GM18511 (cell line): ENCODE results near the gene ZNF837.
"Not testable (repeated sequence)": the region's sequence is repeated elsewhere in the genome, so short reads cannot be mapped to it uniquely, and the experiment has no call there.

Experiments
- ATAC-seq: cut with Tn5 transposase; IDR thresholded peaks from one replicate; pipeline ENCODE4 v1.9.1; 2021; ENCODE audit warnings: mild to moderate bottlenecking, moderate library complexity; ENCODE audit not compliant: unreplicated experiment

ZNF837 gene

DNA sequence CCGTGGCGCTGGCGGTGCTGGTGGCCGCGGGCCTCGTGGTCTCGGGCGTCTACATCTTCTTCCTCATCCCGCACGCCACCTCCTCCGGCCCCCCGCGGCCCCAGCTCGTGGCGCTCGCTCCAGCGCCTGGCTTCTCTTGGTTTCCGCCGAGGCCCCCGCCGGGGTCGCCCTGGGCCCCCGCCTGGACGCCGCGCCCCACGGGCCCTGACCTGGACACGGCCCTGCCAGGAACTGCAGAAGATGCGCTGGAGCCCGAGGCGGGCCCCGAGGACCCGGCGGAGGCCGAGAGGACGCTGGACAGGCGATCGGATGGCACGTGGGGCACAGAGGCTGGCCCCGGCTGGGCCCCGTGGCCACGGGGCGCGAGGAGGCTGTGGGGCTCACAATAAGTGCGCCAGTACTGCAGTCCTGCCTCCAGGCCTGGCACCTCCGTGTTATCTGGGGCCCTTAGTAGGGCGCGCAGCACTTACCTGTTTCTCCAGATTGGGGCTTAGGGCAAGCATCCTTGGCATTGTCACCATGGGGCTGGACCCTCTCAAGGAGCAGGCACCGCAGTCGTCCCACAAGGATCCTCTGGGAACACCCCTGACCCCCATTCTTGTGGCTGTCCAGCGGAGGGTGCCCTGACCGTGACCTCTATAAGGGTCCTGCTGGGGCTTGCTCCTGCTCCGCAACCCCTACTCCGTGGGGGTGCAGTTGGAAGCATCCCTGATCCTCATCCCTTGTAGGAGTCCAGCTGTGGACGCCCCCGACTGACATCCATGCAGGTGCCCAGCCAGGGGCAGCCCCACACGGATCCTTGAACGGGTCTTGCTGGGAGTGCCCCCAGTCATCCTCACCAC is 16.1 kb upstream of the ZNF837 start:
- ATAC-seq: no peak

DNA sequence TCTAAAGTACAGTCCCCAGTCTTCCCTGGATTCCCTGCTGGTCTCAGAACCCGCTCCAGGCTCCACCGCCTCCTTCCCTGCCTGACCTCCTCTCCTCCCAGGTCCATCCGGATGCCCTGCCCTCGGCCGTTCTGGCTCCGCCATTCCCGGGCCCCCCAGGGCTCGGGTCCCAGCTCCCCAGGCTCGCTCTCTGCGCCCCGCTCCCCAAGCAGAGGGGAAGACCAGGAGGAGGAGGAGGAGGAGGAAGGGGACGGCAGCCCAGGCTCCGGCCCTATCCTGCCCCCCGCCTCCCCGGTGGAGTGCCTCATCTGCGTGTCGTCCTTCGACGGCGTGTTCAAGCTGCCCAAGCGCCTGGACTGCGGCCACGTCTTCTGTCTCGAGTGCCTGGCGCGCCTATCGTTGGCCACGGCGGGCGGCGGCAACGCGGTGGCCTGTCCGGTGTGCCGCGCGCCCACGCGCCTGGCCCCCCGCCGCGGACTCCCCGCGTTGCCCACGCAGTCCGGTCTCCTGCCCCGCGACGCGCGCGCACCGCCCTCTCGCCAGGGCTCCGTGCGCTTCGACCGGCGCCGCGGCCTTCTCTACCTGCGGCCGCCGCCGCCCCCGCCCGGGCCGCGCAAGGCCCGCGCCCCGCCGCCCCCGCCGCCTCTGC is 15.3 kb upstream of the ZNF837 start:
- no peak for ATAC-seq

DNA sequence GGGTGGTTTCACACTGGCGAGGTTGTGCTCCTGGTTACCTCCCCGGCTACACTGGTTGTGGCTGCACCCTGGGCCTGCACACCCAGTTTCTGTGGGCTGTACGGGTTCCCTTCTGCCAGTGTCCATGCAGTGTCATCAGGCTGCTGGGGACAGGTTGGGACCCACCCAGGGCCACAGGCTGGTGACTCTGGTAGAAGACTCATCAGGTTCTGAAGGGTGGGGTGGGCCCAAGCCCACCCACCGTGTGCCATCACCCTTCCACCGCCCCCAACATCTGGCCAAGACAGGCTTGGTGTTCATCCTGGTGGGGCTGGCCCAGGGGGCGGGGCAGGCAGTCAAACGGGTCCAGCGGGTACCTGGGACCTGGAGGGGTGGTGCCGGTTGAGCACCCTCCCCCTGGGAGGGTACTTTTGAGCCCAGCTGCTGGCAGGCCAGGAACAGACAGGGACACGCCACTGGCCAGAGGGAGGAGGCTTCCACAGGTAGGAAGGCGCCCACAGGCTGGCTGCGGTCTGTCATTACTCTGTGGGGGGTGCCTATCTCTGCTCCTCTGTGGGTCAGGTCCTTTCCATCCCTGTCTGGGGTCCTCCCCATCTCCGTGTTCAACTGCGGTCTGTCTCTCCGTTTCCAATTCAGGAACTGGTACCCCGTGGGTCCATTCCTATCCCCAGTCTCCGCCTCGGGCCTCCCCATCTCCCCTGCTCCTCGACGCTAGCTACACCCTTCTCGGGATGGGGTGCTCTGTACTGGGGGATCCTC is 14.6 kb upstream of the ZNF837 start, which contains the start of gene RNF225:
RNF225 (plus strand) TSS at position 437 of the 759 bp plus-strand sequence. CDS start 434 bp downstream, outside the sequence.
- no peak for ATAC-seq

DNA sequence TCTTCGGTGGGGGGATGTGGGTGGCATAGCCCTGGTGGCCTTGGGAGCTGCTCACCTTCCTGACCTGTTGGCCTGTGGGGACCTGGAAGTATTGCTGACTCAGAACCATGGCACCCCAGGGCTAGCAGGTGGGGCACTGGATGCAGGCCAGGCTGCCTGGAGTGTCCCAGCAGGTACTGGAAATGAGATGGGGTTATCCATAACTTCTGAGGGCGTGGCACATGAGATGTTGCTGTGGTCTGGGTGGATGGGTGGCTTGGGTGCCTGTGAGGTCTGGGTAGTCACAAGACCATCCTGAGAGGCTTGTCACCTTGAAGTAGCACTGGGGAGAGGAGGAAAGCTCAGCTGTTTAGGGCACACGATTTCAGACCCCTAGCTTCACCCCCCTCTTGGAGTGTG is 14.0 kb upstream of the ZNF837 start:
- no peak for ATAC-seq

DNA sequence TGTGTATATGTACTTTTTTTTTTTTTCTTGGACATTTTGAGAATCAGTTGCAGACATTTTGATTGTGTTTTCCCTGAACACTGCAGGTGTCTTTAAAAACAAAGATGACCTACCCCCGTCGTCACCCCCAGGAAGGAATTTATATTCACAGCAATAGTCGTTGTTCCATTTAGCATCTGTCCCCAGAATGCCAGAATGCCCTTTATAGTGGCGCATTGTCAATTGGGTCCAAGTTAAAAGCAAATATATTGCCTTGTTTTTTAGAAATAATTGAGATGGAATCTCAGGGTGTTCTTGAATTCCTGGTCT is 12.8 kb upstream of the ZNF837 start:
- ATAC-seq: no peak

DNA sequence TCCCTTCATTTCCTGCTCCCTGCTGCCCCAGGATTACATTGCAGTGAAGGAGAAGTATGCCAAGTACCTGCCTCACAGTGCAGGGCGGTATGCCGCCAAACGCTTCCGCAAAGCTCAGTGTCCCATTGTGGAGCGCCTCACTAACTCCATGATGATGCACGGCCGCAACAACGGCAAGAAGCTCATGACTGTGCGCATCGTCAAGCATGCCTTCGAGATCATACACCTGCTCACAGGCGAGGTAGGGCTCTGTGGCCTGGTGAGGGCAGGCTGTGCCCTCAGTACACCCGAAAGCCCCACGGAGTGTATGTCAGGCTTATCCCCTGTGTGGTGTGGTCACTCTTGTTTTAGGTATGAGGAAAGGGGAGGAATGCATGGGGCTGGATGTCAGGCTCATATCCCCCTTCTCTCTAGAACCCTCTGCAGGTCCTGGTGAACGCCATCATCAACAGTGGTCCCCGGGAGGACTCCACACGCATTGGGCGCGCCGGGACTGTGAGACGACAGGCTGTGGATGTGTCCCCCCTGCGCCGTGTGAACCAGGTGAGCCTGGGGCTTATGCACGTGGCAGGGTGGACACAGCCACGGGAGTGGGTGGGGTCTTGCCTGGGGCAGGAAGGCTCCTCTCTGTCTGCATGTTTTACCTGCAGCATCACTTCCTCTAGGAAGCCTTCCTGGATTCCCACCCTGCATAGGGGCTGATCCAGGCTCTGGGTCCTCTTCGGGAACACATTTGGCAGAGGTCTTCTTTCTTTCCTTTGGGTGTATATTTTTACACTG is 12.3 kb upstream of the ZNF837 start:
- ATAC-seq: no peak

DNA sequence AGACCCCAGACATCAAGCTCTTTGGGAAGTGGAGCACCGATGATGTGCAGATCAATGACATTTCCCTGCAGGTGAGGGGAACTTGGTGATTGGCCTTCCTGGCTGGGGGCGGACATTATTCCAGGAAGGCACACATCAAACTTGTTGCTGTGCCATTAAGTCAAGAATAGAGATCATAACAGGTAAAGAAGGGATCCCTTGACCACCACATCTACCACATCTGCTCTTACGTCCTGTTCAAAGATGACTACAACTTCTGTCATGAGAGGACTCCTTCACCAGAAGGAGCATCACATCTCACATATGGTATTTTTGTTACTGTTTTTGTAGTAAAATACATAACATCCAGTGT is 7.3 kb upstream of the ZNF837 start:
- ATAC-seq: no peak

DNA sequence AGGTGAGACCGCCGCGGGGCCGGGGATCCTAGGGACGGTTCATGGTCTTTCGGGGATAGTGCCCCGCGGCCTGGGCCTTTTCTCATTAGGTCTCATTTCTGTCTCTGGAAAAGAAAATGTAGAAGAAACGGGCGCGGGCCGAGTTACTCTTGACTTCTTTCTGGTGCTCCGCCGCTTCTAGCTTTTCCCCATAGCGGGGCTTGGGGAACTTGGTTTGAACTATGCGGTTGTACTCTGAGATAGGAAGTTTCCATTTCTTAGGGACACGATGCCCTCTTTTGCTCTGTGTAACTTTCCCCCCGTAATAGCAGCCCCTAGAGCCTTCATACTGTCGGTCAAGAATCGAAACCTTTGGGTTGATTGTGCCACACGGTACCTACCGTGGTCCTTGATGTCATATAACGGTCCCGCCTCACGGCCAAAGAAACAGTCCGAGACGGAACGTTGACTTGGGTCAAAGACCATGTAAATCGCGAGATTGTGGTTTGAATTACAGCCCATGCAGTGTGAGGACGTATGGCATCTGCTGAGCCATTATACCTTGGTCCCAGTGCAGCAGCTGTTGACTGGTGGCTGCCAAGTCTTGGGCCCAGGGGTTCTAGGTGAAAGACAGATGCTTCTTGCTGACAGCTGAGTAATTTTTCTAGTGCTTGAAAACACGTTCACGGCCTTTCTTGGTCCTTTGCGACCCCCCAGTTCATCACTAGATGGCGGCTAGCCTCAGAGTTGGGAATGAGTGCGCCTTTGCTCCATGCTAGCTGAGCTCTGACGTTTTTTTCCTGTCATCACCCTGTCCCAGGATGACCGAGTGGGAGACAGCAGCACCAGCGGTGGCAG is 6.7 kb upstream of the ZNF837 start:
- no peak for ATAC-seq

DNA sequence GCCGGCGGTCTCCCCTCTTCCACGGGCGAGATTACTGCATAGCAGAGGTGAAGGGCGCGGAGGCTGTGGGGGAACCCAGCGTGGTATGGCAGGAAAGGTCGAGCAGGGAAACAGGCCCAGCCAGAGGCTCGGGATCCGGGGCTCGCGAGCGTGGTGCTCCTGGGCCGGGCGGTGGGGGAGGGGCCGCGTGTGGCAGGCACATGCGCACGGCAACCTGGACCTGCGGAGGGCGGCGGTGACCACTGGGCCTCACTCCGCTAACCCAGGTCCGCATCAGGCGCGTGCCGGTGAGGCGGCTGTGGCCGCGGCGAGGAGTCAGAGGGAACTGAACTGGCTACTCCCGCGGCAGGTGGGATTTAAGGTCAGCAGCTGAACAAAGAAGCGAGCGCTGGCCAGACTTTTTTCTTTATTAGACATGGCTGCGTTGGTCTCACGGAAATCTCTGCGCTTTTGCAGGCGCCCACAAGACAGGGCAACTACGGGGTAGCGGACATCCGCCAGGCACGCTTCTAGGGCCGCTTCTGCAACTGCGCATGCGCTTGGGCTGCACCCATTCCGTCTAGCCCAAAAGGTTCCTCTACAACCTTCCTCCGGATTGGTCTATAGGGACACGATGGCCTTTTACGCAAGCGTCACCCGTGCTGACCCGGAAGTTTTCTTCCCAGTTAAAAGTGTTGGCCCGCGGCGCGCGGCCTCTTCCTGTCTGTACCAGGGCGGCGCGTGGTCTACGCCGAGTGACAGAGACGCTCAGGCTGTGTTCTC is 5.9 kb upstream of the ZNF837 start, which contains the start of gene RPS5:
RPS5 (plus strand) TSS at position 694 of the 762 bp plus-strand sequence. CDS start 869 bp downstream, outside the sequence.
- ATAC-seq: peak; percentile 94

DNA sequence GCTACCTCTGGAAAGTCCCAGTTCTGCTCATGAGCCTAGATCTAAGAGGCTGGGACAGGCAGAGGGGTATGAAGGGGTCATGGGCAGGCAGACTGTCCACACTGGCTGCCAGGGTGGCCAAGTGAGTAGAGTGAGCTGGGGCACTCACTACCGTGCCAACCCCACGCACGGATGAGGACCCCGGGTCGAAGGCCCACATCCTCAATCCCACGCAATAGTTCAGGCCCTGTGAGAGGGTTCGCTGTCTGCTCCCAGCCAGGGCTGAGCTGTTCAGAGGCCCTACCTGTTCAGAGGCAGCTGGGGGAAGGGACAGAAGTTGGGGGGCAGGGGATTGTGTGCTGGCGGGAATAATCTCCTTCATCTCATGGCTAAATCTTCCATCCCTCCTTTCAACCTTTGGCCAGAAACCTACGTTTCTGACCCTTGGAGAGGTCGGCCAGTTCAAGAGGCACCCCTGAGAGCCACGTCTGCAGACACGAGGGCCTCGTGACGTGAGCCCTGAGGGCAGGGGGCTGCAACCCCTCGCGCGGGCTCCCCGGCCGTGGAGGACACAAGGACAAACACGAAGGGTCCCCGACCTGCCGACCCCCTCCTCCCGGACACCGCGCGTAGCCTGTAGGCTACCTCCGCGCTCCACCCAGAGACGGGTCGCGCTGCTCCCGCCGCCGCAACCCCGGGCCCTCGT is 5.2 kb upstream of the ZNF837 start:
- ATAC-seq: no peak

DNA sequence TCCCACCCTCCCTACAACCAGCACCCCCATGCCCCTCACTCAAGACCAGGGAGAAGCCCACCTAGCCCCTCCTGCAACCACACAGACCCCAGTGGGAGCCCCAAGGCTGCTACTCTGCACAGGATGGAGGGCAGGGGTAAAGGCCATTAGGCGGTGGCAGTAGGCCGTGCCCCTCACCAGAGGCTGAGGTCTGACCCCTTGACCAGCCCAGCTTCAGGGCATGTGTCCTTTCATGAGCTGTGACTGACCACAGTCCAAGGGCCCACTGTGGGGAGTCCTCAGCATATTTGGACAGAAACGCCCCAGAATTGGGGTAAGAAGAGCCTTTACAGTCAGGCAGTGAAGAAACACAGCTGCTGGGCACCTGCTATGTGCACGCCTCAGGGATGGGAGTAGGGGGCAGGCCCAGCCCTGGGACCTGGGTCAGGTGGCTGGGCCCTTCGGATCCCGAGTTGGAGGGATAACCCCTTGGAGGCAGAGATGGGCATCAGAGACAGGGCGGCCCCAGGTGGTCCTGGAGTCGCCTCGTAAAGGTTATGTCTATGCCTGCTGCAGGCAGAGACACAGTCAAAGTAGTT is 4.6 kb upstream of the ZNF837 start:
- no peak for ATAC-seq

DNA sequence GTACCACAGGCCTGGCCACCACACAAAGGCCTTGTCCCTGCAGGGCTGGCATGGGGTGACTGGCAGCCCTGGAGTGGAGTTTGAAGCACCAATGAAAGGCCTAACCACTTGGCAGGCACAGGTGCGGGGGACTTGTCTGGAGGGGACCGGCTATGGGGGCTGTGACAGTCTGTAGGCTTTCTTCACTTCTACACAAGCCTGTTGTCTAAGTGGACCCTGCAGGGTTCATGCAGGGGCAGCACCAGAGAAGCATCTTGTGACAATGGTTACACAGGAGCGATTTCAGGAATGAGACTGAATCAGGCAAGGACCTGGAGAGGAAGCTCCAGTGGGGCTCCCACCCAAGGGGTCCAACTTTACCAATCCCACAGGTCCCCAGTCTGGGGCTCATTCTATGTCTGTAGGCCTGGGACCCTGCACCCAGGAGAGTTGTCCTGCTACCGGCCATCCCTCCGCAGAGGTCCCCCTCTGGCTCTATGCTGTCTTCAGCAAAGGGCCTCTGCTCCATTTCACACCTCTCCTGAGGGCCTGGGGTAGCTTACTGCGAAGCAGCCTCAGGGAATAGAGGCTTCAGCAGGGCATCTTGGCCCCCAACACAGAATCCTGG is 2.3 kb upstream of the ZNF837 start:
- no peak for ATAC-seq

DNA sequence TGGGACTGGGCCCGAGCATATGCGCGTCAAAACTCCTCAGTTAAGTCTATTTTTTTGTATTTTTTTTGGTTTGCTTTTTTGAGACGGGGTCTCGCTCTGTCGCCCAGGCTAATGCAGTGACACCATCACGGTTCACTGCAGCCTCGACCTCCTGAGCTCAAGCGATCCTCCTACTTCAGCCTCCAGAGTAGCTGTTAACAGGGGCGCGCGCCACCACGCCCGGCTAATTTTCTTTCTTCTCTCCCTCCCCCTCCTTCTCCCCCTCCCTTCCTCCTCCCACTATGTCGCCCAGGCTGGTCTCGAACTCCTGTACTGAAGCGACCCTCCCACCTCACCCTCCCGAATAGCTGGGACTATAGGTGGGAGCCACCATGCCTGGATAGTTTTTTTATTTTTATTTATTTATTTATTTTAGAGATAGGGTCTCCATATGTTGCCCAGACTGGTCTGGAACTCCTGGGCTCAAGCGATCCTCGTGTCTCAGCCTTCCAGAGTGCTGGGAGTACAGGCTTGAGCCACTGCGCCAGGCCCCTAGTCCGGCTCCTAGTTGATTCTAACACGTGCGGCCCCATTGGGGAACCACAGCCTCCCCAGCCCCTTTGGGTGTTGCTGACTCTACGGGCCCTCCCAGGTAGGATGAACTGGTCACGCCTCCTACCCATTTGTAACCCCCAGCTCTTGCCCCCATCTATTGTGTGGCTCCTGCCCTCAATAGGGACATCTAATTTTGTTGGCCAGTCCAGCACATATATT is 806 bp upstream of the ZNF837 start:
- no peak for ATAC-seq

DNA sequence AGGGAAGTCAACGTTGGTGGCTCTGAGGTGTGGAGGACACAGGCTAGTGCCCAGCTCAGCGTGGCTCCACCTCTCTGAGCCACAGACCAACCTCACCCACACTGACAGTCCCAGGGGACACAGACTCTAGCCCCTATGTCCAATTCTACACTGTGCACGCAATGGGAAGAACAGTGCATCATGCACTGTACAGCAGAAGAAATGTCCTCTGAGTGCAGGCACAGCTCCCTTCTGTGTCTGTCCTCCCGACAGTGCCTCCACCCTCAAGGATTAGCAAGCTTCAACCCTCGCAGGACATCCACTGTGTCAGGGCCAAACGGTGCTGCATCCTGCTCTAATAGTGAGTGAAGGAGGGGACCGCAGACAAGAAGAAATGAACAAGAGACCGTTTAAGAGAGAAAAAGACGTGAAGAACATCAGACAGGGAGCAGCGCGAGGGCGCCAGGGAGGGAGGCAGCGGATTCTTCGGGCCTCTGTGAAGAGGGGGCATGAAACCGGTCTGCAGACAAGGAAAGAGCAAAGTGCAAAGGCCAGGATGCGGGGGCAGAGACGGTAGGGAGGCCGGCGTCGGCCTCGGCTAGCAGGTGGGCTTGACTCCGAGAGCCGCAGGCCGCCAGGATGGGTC is 681 bp downstream of the ZNF837 start:
- ATAC-seq: peak; percentile 4

DNA sequence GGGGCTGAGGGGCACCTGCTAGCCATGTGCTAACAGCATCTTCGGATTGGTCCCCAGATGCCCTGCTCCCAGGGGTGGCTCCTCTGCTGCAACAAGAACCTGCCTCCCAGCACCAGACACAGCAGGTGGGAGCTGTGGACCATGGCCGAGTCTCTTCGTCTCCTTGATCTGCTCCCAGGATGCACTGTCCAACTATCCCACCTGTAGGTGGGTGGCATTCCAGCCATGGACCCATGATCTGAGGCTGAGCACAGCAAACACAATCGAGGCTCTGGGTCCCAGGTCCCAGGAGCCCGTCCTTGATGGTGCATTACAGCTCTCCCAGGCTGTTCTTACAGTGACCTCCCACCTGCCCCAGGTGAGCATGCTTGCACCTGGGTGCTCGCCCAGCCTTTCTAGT is 1.6 kb downstream of the ZNF837 start:
- no peak for ATAC-seq

DNA sequence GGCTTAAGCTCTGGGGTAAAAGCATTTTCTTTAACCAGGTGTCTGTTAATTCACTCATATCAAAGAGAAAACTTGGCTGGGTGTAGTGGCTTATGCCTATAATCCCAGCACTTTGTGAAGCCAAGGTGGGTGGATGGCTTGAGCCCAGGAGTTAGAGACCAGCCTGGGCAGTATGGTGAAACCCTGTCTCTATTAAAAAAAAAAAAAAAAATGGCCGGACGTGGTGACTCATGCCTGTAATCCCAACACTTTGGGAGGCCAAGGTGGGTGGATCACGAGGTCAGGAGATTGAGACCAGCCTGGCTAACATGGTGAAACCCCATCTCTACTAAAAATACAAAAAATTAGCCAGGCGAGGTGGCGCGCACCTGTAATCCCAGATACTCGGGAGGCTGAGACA is 4.1 kb downstream of the ZNF837 start:
- ATAC-seq: not testable (repeated sequence)

DNA sequence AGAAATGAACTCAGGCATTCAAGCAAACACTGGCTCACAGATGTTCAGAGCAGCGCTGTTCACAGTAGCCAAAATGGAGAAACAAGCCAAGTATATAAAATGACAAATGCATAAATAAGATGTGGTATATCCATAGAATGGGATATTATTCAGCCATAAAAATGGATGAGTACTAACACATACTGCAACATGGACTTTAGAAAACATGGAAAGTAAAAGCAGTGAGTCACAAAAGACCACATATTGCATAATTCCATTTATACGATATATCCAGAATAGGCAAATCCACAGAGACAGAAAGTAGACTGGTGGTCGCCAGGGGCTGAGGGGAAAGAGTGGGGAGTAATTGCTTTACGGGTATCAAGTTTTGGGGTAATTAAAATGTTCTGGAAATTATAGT is 6.6 kb downstream of the ZNF837 start:
- ATAC-seq: no peak
